HUES6 (cell line): Measurements from ENCODE around the gene GRID1.
"Not testable (repeated sequence)": the region's sequence is repeated elsewhere in the genome, so short reads cannot be mapped to it uniquely, and the experiment has no call there.

Experiments used
- H3K27ac ChIP-seq: 2 replicates; pipeline ENCODE4 v1.7.0; 2013; ENCODE audit warnings: low read depth, mild to moderate bottlenecking, low read length, inconsistent platforms
- H3K27me3 ChIP-seq: 2 replicates; pipeline ENCODE4 v1.6.1; 2013; ENCODE audit warnings: low read length; ENCODE audit not compliant: control insufficient read depth, insufficient read depth
- H3K36me3 ChIP-seq: 2 replicates; pipeline ENCODE4 v1.6.1; 2013; ENCODE audit warnings: low read length; ENCODE audit not compliant: control insufficient read depth, insufficient read depth
- H3K4me1 ChIP-seq: 2 replicates; pipeline ENCODE4 v1.6.1; 2013; ENCODE audit warnings: low read length; ENCODE audit not compliant: control insufficient read depth, insufficient read depth
- H3K4me3 ChIP-seq: 2 replicates; pipeline ENCODE4 v1.5.1; 2013; ENCODE audit warnings: low read depth, low read length
- H3K9ac ChIP-seq: one replicate; pipeline ENCODE4 v1.6.1; 2013; ENCODE audit warnings: mild to moderate bottlenecking, low read length
- H3K9me3 ChIP-seq: 2 replicates; pipeline ENCODE4 v1.6.1; 2013; ENCODE audit warnings: low read depth, low read length; ENCODE audit not compliant: control insufficient read depth, insufficient read depth

GRID1 gene

GRCh38 chr10:86113501-86113900 lies 253.1 kb downstream of the GRID1 start:
- no peak overlapping the region for H3K9ac ChIP-seq
- no peak overlapping the region for H3K4me3 ChIP-seq
- peaks cover 5% of the 10 kb centered on the region; the same call in 1 of the 2 replicates for H3K9me3 ChIP-seq
- H3K27ac ChIP-seq: no peak overlapping the region
- no peaks in the 10 kb centered on the region for H3K27me3 ChIP-seq
- H3K36me3 ChIP-seq: no peaks in the 10 kb centered on the region
- no peaks in the 10 kb centered on the region for H3K4me1 ChIP-seq

GRCh38 chr10:86113044-86113443 lies 253.6 kb downstream of the GRID1 start:
- no peak overlapping the region for H3K4me3 ChIP-seq
- no peaks in the 10 kb centered on the region for H3K4me1 ChIP-seq
- H3K36me3 ChIP-seq: no peaks in the 10 kb centered on the region
- H3K9me3 ChIP-seq: peaks cover 5% of the 10 kb centered on the region; the same call in 1 of the 2 replicates
- no peak overlapping the region for H3K9ac ChIP-seq
- no peaks in the 10 kb centered on the region for H3K27me3 ChIP-seq
- H3K27ac ChIP-seq: no peak overlapping the region

DNA sequence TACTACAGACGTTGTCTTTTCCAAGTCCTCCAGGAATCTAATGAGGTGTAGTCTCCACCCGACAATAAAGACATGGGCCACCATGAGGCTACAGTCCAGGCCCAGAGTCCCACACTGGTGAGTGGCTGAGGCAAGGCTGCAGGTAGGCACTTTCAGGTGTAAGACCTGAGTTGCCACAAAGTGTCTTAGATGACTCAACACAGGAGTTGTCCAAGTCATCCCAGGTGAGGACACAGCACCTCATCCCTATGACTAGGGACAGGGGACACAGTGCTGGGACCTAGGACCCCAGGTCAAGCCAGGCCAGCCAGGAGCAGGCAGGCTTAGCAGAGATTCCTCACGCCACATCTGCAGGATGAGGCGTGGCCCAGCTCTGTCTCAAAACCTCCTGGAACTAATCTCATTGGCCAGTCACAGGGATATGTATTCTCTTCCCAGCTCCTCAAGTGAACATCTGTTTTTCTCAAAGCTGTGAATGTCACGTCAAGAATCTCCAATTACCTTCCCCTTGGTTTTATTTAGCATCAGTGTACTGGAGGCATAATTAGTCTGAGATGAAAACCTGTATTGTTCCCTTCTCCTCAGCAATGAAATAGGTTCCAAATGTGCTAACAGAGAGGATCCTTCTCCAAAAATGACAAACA lies 254.6 kb downstream of the GRID1 start:
- no peaks in the 10 kb centered on the region for H3K27me3 ChIP-seq
- peaks cover 3% of the 10 kb centered on the region; the same call in 1 of the 2 replicates for H3K9me3 ChIP-seq
- H3K27ac ChIP-seq: no peak overlapping the region
- H3K4me1 ChIP-seq: no peaks in the 10 kb centered on the region
- H3K9ac ChIP-seq: no peak overlapping the region
- H3K36me3 ChIP-seq: no peaks in the 10 kb centered on the region
- no peak overlapping the region for H3K4me3 ChIP-seq

DNA sequence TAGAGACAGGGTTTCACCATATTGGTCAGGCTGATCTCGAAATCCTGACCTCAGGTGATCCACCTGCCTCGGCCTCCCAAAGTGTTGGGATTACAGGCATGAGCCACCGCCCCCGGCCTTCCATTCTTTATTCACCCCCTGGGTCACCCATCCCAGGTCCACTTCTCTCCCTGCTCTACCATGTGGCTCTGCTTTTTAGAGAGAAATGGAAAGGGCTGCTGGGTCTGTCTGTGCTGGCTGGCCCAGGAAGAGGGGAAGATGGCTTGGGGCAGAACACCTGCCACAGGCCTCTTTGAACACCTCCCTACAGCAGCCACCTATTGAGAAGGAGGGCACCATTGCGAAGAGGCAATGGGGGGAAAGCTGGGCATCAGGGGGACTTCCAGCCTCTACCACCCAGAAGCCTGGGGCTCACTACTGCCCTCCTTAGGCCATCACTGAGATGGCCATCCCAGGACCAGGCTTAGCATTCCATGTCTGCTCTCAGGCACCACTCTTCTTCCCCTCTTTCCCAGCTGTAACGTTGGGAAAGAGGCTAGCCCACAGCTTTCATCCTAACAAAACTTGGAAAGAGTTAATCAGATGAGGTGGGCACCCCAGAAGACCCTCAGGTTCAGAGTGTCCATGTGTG lies 256.3 kb downstream of the GRID1 start:
- H3K4me1 ChIP-seq: no peaks in the 10 kb centered on the region
- H3K27me3 ChIP-seq: no peaks in the 10 kb centered on the region
- no peaks in the 10 kb centered on the region for H3K9me3 ChIP-seq
- no peaks in the 10 kb centered on the region for H3K36me3 ChIP-seq
- H3K9ac ChIP-seq: no peak overlapping the region
- no peak overlapping the region for H3K27ac ChIP-seq
- no peak overlapping the region for H3K4me3 ChIP-seq

GRCh38 chr10:86109421-86109820 lies 257.2 kb downstream of the GRID1 start:
- Histone ChIP-seq H3K9ac (no peak overlapping the region), H3K27ac (no peak overlapping the region), H3K27me3 (no peaks in the 10 kb centered on the region), H3K4me1 (no peaks in the 10 kb centered on the region), H3K4me3 (no peak overlapping the region), H3K9me3 (no peaks in the 10 kb centered on the region), H3K36me3 (no peaks in the 10 kb centered on the region)

DNA sequence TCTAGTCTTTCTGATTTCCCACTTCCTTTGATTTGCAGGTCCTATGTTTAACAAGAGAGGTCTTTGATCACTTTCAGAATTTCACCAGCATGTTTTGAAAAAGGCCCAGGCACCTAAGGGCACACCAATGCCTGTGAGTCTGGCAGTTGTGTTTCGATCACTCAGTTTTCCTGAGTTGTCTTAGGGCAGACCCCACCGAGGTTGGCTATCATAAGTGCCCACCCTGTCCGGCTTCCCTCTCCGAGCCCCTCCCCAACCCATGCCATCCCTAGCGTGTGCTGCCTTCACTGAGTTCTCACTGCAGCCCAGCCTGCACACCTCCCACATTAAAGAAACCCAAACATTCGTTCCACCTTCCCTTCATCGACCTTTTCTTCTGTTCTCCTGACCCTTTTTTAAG lies 257.9 kb downstream of the GRID1 start:
- no peaks in the 10 kb centered on the region for H3K9me3 ChIP-seq

DNA sequence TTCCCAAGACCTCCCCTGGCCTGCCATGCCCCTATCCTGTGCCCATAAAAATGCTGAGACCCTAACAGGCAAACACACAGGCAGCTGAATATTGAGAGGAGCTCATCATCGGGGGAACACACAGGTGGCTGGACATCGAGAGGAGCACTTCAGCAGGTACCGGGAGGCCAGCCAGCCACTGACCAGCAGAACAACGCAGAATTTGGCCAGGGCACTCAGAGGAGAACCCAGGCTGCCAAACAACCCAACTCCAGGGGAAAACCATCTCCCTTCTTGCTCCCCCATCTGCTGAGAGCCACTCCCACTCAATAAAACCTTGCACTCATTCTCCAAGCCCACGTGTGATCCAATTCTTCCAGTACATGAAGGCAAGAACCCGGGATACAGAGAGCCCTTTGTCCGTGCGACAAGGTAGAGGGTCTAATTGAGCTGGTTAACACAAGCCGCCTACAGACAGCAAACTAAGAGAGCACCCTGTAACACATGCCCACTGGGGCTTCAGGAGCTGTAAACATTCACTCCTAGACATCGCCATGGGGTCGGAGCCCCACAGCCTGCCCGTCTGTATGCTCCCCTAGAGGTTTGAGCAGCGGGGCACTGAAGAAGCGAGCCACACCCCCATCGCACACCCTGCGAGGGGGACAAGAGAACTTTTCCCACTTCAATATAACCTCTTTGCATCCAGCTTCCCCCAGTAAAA lies 258.8 kb downstream of the GRID1 start:
- H3K9ac ChIP-seq, H3K4me3 ChIP-seq, H3K27me3 ChIP-seq, H3K36me3 ChIP-seq, H3K9me3 ChIP-seq, H3K27ac ChIP-seq, H3K4me1 ChIP-seq: not testable (repeated sequence)

More for the DNA sequence above, 257.9 kb downstream of the GRID1 start:
- Histone ChIP-seq H3K4me1 (no peaks in the 10 kb centered on the region), H3K36me3 (no peaks in the 10 kb centered on the region), H3K4me3 (no peak overlapping the region), H3K27me3 (no peaks in the 10 kb centered on the region), H3K9ac (no peak overlapping the region), H3K27ac (no peak overlapping the region)

GRCh38 chr10:86107131-86107530 lies 259.5 kb downstream of the GRID1 start:
- H3K9me3 ChIP-seq: no peaks in the 10 kb centered on the region
- H3K4me1 ChIP-seq: no peaks in the 10 kb centered on the region
- H3K9ac ChIP-seq: no peak overlapping the region
- H3K4me3 ChIP-seq: no peak overlapping the region
- no peak overlapping the region for H3K27ac ChIP-seq
- H3K36me3 ChIP-seq: no peaks in the 10 kb centered on the region
- H3K27me3 ChIP-seq: no peaks in the 10 kb centered on the region

DNA sequence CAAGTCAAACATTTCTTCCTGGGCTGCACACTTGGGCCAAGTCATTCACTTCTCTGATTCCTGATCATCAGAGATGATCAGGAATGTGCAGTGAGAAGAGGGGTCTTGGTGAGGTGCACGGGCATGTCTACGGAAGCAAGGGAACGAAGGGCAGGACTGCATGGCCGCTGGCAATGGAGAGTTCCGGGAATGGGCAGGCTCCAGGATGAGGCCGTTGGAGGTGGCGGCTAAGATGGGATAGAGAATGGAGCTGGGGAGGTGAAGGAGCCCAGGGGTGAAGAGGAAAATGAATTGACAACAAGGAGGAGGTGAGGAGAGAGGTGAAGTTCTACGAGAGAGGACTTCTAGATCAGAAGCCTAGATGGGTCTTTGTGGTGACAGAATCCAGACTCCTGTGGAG lies 260.0 kb downstream of the GRID1 start:
- Histone ChIP-seq H3K36me3 (no peaks in the 10 kb centered on the region), H3K4me3 (no peak overlapping the region), H3K4me1 (no peaks in the 10 kb centered on the region), H3K9me3 (no peaks in the 10 kb centered on the region), H3K27ac (no peak overlapping the region), H3K9ac (no peak overlapping the region), H3K27me3 (no peaks in the 10 kb centered on the region)

DNA sequence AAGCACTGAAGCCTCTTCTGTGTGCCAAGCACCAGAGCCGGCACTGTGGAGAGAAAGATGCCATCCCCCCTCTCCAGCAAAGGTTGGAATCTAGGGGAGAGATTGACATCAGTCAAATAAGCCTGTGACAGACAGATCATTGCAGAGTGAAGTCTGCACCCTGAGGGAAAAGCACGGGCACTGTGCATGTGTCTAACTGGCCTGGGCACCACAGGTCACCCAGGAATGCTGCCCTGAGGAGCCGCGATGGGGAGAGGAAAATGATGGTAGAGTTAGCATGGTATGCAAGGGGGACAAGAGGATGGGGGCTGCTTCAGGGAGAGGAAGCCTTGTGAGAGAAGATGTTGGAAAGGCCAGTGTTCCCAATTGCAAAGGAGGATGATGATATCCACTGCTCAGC lies 261.0 kb downstream of the GRID1 start:
- H3K9me3 ChIP-seq: no peaks in the 10 kb centered on the region
- no peak overlapping the region for H3K4me3 ChIP-seq
- no peaks in the 10 kb centered on the region for H3K27me3 ChIP-seq
- H3K27ac ChIP-seq: no peak overlapping the region
- no peak overlapping the region for H3K9ac ChIP-seq
- H3K36me3 ChIP-seq: no peaks in the 10 kb centered on the region
- no peaks in the 10 kb centered on the region for H3K4me1 ChIP-seq

- H3K36me3 ChIP-seq: no peaks in the 10 kb centered on the region
- H3K27ac ChIP-seq: no peak overlapping the region
- H3K4me3 ChIP-seq: no peak overlapping the region
- no peaks in the 10 kb centered on the region for H3K9me3 ChIP-seq
- H3K27me3 ChIP-seq: no peaks in the 10 kb centered on the region
- H3K9ac ChIP-seq: no peak overlapping the region
- no peaks in the 10 kb centered on the region for H3K4me1 ChIP-seq
Observed at GRCh38 chr10:86105181-86105580, 261.4 kb downstream of the GRID1 start.
